Gastroesophageal sphincter (tissue), 3 donors: ENCODE measurements around the gene C1orf35.

ENCODE experiments used
- CTCF ChIP-seq, 4 experiments: fragments of 200-600 bp in 2 of 4; fragments of 450-650 bp in 2 of 4; sonication (generic) in 1 of 4; IDR thresholded peaks; one replicate each; pipeline ENCODE4 v1.5.1; 2017 to 2019; ENCODE audit warnings: antibody characterized with exemption in 4 of 4, mild to moderate bottlenecking in 2 of 4, moderate library complexity in 2 of 4
- EP300 ChIP-seq: sonication (generic); formaldehyde crosslinking; IDR thresholded peaks from one replicate; pipeline ENCODE4 v1.6.1; 2017; ENCODE audit warnings: antibody characterized with exemption, mild to moderate bottlenecking
- POLR2A ChIP-seq, 2 donors: fragments of 450-650 bp; IDR thresholded peaks; one replicate each; pipeline ENCODE4 v1.6.1; 2017; ENCODE audit warnings: antibody characterized with exemption in 2 of 2, mild to moderate bottlenecking in 2 of 2, moderate library complexity in 1 of 2
- POLR2AphosphoS5 ChIP-seq: sonication (generic); formaldehyde crosslinking; IDR thresholded peaks from one replicate; pipeline ENCODE4 v1.6.1; 2017; ENCODE audit warnings: antibody characterized with exemption

DNA sequence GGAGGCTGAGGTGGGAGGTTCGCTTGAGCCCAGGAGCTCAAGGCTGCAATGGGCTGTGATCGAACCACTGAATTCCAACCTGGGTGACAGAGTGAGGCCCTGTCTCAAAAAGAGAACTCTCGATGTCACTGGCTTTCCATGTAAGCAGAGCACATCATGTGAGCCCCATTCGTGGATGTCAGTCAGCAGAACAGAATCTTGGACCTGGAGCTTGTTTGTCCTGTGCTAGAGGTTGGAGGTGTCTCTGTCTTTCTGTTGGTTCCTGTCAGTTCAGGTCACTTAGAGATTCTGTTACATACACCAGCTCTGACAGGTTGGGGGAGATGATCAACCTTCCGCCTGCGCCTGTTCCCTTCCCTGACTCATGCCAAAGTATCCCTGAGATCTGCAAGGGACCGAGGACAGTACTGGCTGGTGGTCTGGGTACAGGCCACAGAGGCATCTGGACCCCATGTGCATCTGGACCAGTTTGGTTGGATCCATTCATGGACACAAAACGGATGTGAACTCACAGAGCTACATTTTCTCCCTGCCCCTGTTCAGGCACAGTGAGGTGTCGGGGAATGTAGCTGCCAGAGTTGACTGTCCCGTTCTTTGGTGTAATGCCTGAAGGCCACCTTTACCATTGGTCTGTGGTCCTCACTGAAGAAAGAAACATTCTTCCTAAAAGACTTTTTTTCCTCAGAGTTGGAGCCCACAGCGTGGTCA, 10.6 kb downstream of the C1orf35 start:
- TF ChIP-seq CTCF (IDR thresholded peaks at IDR 0.05), result no peak
- no peak for TF ChIP-seq POLR2AphosphoS5
- no peak for TF ChIP-seq POLR2A (IDR thresholded peaks at IDR 0.05)
- TF ChIP-seq EP300, result no peak
